Colon (tissue), 2 donors: ENCODE results near the gene CHRNE.
"Not testable (repeated sequence)": the region's sequence is repeated elsewhere in the genome, so short reads cannot be mapped to it uniquely, and the experiment has no call there.

Source experiments
- FAIRE-seq: peaks from 2 replicates; lab custom pipeline; 2012; peaks lifted over from hg19 to GRCh38; lab: Jason Lieb, UNC
- donor health status: control.
- donor health status: control.

CHRNE gene

DNA sequence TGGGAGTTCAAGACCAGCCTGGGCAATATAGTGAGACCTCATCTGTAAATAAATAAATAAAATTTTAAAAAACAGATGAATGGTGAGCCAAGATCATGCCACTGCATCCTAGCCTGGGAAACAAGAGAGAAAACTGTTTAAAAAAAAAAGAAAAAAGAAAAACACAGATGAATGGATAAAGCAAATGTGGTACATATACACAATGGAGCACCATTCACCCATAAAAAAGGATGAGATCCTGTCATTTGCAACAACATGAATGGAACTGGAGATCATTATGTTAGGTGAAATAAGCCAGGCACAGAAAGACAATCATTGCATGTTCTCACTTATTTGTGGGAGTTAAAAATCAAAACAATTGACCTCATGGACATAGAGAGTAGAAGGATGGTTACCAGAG lies 3.7 kb upstream of the CHRNE start:
- not testable (repeated sequence) for FAIRE-seq

DNA sequence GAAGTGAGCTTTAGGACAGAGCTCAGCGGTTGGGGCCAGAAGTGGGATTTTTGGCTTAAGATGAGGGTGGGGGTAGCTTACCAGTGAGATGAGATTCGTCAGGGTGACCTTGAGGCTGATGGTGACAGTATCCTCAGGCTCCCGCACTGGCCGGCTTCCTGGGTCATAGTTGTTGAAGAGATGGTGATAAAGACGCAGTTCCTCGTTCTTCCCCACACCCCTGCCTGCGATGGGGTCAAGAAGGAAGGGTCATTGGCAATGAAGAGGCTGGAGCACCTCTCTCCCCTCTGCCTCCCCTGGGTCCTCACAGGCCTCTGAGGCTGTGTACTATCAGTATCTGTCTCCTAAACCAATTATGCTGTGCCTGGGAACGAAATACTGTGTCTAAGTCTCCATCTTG lies 358 bp downstream of the CHRNE start:
- no peak for FAIRE-seq

DNA sequence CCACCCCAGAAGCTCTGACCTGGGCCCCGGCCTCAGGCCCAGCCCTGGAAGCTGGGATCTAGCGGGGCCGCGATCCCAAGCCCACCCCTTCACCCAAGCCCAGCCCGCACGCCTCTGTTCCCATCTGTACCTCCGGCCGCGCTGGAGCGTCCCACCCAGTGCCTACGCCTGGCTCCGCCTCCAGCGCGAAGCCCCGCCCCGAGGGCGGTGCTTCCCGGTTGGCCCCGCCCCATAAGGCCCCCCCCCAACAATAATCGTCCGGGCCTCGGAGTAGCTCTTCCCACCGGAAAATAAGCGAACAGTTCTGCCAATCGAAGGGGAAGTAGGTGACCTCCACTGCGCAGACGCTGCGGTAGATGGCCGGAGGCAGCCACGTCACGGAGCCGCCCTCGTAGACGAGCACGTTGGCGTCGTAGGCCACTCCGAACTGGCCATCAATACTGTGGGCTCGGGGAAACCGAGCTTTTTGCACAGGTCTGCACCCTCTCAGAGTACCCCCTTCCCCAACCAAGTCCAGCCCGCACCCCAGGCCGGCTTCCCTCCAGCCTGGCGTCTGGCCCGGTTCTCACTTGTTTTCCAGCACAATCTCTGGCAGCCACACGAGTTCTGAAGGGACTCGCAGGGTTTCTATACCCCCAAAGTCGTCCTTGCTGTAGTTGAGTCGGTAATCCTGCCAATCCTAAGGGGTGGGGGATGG lies 1.1 kb downstream of the CHRNE start:
- FAIRE-seq, result no peak

DNA sequence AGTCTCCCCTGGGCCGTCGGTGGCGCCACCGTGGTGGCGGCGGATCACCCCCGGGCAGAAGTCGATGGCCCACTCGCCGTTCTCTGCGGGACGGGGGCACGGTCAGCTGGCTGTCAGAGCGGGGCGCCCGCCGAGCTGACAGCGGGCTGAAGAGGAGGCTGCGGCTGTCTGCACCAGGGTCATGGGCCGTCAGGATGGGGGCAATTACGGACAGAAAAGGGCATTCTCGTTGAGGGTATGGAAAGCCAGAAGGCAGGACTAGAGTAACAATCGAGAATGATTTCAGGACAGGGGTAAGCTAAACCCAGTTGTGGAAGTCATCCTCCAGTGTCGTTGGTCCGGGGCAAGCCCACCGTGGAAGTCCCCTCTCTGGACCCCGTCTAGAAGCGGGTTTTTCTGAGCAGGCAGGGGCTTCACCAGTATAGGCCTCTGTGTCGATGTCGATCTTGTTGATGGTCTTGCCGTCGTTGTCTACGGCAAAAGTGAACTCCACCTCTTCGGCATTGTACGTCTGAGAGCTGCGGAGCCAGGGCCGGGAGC lies 1.7 kb downstream of the CHRNE start:
- FAIRE-seq, result no peak

DNA sequence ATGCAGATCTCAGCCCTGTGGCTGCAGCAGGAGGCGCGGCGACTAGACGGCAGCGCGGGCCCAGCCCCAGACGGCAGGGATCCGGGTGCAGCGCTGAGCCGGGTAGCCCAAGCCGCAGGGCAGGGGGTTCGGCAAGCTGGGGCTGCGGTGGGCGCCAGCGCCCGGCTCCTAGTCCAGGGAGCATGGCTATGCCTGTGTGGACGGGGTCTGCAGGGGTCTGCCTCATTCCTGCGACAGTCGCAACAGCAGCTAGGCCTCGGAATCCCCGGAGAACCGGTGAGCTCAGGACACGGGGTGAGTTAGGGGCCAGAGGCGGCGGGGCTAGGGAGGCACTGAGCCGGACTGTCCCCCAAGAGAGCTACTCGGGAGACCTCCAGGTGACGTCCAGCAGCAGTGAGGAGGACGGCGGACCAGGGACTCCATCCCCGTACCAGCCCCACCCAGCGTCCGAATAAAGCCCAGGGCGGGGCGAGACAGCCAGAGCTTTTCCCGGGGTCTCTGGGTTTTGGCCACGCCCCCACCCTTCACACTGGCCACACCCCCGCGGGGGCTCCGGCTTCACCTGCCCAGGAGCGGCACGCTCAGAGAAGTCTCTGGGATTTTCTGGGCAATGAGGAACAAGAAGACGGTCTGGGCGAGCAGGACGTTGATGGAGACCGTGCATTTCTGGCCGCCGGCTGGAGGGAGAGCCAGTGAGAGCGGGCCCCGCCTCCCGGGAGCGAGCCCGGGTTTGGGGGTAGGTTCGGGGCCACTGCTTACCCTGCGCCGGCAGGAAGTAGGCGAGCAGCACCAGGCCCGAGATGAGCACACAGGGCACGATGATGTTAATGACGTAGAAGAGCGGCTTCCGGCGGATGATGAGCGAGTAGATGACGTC lies 2.4 kb downstream of the CHRNE start:
- FAIRE-seq, result no peak

DNA sequence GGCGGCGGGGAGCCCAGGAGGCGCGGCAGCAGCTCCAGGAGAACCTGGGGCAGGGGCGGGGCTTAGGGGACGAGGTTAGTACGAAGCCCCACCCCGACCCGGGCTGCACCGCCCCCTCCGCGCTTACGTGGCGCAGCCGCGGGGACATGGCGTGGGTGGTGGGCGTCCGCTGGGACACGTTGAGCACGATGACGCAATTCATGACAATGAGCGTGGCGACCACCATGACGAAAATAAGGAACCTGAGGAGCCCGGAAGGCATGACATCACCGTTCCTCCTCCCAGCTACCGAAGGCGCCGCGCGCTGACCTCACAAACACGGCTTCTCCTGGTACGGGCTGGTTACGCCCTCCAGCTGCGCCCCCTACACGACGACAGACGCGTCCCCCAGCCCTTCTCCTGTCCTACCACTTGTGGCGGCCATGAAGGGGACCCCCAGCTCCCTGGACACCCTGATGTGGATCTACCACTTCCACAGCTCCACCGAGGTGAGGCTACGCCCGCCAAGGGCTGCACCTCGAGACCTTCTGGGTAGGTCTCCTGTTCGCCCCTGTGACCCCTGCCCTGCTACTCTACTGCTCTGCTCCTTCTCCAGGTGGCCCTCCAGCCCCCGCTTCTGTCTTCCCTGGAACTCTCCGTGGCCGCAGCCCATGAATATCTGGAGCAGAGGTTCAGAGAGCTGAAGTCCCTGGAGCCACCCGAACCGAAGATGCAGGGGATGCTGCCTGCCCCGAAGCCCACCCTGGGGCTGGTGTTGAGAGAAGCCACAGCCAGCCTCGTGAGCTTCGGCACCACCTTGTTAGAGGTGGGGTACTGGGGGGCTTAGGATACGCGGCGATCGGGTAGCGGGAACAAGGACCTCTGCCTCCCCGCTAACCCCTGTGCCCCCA lies 3.3 kb downstream of the CHRNE start, which contains the start of gene C17orf107:
Gene C17orf107, plus strand, starts transcription at position 196 of the 890 bp plus-strand sequence. Its CDS starts 227 bp downstream, at position 423.
- FAIRE-seq, result no peak

DNA sequence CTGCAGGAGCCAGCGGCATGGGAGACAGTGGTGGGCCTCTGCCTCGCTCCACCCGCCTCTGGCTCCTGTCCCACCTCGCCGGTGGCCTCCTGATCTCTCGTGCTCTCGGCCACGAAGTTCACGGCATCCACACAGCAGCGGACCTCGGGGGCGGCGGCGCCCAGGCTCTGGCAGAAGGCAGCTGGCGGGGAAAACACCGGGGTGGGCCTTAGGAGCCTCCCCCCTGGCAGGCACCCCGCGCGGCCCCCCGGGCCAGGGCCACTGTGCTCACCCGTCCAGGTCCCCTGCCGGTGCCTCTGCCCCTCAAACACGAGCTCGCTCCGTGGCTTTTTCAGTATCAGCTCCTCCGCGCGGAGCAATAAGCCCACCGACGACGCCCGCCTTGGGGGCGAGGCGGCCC lies 4.0 kb downstream of the CHRNE start:
- FAIRE-seq, result no peak

DNA sequence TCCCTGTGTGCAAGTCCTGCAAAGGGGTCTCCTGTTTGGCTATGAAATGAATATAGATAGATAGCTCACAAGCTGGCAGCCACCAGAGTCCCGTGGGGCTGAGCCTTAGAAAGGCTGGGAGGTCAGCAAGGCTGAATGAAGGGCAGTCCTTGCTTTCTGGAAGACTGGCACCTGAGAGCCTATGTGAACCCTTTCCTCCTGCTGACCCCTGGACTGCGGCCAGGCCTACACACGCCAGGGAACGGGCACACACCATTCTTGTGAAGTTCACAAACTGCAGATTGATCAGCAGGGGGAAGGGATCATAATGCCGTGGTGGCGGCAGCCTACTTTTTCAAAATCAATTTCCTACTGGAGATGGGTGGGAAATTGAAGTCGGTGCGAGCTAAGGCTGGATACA lies 4.5 kb downstream of the CHRNE start:
- FAIRE-seq, result no peak

DNA sequence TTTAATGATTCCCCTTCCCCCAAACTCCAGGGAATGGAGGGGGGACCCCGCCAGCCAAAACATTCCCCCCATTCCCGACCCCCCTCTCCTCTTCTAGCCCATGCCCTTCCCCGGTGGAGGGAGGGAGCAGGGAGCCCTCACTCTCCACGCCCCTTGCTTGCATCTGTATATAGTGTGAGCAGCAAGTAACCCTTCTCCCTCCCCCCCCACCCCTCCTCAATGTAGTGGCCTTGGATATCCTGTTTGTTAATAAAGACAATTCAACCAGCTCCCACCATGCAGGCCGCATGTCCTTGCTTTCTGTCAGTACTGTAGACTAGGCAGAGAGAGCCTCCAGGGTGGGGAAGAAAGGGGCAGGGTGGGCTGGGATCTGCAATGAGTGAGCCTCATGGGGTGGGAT lies 5.1 kb downstream of the CHRNE start:
- FAIRE-seq, result no peak

DNA sequence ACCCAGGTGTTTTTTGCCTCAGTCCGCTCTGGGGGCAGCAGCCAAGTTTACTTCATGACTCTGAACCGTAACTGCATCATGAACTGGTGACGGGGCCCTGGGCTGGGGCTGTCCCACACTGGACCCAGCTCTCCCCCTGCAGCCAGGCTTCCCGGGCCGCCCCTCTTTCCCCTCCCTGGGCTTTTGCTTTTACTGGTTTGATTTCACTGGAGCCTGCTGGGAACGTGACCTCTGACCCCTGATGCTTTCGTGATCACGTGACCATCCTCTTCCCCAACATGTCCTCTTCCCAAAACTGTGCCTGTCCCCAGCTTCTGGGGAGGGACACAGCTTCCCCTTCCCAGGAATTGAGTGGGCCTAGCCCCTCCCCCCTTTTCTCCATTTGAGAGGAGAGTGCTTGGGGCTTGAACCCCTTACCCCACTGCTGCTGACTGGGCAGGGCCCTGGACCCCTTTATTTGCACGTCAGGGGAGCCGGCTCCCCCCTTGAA lies 5.7 kb downstream of the CHRNE start:
- no peak for FAIRE-seq

DNA sequence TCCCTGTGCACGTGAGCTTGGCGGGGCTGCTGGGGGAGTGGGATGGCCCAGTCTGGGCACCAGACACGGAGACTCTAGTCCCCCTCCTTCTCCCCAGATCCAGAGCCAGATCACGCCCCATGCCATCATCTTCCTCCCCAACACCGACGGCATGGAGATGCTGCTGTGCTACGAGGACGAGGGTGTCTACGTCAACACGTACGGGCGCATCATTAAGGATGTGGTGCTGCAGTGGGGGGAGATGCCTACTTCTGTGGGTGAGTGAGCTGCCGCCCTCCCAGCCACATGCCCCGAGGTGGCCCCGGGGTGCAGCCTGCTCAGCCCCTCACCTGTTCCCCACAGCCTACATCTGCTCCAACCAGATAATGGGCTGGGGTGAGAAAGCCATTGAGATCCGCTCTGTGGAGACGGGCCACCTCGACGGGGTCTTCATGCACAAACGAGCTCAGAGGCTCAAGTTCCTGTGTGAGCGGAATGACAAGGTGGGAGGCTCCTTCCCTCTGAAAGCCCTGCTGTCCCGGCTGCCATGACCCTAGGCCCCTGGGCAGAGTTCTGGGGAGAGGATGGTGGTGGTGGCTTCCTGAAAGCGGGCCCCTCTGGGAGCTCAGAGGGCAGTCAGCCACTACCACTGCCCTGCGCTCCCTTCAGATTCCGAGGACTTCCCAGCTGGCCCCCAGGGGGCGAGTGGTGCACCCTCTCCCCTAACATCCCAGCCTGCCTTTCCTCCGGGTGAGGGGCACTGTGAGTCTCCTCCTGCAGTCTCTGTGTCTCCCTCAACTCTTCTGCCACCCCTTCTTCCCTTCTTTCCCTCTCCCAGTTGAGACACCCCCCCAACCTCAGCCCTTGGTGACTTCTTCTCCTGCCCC lies 6.3 kb downstream of the CHRNE start:
- FAIRE-seq, result no peak

DNA sequence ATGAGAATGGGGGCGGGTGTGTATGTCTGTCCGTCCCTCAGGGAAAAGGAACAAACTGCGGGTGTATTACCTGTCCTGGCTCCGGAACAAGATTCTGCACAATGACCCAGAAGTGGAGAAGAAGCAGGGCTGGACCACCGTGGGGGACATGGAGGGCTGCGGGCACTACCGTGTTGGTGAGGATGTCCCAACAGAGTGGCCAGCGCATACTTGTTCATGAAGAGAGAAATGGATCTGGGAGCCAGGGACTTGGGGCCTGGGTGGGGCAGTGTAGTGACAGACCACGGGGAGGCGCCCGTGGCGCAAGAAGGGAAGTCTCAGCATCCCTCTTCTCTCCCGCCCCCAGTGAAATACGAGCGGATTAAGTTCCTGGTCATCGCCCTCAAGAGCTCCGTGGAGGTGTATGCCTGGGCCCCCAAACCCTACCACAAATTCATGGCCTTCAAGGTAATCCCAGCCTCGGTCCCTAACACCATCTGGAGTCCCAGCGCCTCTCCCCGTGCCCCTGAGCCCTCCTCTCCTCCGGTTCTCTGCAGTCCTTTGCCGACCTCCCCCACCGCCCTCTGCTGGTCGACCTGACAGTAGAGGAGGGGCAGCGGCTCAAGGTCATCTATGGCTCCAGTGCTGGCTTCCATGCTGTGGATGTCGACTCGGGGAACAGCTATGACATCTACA lies 7.1 kb downstream of the CHRNE start:
- no peak for FAIRE-seq

DNA sequence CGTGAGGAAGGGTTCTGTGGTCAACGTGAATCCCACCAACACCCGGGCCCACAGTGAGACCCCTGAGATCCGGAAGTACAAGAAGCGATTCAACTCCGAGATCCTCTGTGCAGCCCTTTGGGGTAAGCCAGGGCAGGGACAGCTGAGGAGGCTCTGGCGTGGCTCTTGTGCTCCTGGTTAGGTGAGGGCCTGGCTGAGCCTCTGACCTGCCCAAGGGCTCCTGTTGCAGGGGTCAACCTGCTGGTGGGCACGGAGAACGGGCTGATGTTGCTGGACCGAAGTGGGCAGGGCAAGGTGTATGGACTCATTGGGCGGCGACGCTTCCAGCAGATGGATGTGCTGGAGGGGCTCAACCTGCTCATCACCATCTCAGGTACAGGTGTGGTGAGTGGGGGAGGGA lies 7.8 kb downstream of the CHRNE start:
- no peak for FAIRE-seq

DNA sequence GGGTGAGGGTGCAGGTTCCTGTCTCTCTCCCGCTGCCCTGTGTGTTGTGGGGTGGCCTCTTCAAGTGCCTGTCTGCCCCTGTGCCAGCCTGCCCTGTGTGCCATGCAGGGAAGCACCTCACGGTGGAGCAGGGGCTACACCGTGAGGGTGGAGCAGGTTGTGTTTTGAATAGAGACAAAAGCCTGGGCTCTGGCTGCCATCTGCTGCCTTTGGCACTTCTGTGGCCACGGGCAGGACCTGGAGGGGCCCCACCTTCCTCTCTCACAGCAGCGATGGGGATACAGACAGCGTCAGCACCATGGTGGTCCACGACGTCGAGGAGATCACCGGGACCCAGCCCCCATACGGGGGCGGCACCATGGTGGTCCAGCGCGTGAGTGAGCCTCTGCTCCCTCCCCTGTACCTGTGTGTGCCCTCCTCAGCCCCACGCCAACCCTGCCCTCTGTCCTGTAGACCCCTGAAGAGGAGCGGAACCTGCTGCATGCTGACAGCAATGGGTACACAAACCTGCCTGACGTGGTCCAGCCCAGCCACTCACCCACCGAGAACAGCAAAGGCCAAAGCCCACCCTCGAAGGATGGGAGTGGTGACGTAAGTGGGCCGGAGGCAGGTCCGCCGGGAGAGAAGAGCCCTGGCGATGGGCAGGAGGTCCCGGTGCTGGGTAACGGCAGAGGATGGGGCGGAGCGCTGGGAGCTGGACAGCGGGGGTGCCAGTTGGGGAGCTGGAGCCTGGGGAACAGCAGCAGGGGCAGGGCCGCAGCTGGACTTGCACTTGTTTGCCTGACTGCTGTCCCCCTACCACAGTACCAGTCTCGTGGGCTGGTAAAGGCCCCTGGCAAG lies 9.0 kb downstream of the CHRNE start:
- no peak for FAIRE-seq

DNA sequence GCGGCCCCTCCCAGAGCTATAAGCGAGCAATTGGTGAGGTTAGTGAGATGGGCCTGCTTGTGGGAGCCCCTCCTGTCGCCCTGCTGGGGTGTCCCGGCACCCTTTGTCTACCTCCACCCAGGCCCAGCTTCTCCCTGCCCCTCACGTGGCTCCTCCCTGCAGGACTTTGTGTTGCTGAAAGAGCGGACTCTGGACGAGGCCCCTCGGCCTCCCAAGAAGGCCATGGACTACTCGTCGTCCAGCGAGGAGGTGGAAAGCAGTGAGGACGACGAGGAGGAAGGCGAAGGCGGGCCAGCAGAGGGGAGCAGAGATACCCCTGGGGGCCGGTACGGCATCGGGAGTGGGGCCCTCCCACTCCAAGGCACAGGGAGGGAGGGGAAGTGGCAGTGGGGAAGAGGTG lies 9.6 kb downstream of the CHRNE start:
- FAIRE-seq, result no peak

DNA sequence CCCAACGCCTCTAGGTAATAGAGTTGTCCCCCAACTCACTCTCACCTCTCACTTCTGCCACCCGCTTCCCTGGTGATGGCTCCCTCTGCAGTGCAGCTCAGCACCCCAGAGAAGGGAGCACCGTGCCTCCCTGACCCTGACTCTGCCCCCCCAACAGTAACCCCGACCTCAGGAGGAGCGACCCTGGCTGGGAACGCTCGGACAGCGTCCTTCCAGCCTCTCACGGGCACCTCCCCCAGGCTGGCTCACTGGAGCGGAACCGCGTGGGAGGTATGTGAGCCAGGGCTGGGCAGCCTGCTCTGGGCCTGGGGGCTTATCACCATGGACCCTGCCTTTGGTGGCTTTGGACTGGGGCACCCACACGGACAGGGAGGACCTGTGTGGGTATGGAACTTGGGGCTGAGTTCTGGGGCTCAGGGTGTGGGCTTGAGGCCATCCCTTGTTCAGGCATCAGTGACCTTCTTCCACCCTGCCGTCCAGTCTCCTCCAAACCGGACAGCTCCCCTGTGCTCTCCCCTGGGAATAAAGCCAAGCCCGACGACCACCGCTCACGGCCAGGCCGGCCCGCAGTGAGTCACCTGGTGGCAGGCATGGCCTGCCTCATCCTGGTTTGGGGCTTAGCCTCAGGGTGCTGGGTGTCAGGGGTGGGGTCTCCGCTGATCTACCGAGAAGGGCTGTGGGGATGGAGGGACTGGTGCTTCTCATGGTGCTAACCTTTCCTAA lies 10.2 kb downstream of the CHRNE start:
- no peak for FAIRE-seq

DNA sequence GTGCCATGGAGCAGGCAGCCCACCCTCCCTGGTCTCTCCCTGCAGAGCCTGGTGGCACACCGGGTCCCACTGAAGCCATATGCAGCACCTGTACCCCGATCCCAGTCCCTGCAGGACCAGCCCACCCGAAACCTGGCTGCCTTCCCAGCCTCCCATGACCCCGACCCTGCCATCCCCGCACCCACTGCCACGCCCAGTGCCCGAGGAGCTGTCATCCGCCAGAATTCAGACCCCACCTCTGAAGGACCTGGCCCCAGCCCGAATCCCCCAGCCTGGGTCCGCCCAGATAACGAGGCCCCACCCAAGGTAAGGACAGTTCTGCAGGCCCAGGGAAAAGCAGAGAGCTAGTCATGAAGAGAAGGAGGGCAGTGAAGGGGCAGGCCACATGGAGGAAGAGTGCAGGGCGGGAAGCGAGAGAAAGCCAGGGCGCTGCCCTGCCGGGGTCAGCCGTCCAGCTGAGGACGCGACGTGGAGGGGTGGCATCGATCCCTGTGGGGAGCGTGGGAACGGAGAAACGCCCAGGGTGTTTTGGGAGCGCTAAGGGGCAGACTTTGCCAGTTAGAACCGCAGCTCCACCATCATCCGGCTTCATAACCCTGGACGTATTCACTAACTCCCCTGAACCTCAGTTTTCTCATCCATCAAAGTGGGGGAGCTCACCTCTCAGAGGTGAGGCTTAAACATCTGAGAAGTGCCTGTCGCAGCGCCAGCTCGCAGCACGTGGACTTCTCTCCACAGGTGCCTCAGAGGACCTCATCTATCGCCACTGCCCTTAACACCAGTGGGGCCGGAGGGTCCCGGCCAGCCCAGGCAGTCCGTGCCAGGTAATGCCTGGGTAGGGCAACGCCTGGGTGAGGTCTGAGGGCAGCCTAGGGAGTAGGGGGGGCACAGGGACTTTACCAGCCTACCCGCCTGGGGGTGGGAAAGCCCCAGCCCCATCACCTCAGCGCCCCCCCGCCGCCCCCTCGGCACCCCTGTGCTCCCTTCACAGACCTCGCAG lies 11.2 kb downstream of the CHRNE start:
- FAIRE-seq, result no peak

DNA sequence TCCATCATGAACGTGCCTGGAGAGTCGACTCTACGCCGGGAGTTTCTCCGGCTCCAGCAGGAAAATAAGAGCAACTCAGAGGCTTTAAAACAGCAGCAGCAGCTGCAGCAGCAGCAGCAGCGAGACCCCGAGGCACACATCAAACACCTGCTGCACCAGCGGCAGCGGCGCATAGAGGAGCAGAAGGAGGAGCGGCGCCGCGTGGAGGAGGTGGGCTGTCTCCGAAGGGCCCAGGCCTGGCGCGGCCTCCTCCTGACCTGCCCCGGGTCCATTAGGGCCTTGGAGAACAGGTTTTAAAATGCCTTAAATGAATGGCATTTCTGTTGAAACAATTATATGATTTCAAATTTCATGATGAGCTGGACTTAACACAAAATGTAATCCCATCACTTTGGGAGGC lies 15.3 kb downstream of the CHRNE start:
- no peak for FAIRE-seq
